H1 (cell line): ENCODE measurements around the gene NOS3. TPM values are rescaled to one million over a fixed set of nuclear protein-coding genes. Genes with fewer than 3 reads are reported as not detected.

Experiments used
- CTCF ChIA-PET: fragments of 300-600 bp; sonication (Branson Sonifier 250); formaldehyde crosslinking; loops from one replicate; lab custom pipeline; 2021; ENCODE audit not compliant: partially characterized antibody; lab: Charles Lee
- POLR2A ChIA-PET: fragments of 300-600 bp; sonication (Branson Sonifier 250); formaldehyde crosslinking; loops from one replicate; lab custom pipeline; 2021; ENCODE audit warnings: inconsistent platforms; ENCODE audit not compliant: partially characterized antibody; lab: Charles Lee
- DNase-seq, 2 experiments: peaks; one replicate each; pipeline versions ENCODE4 v3.0.0 to v3.0.0-alpha.2; 2010 to 2022; ENCODE audit warnings: low spot score in 2 of 2, low read depth in 1 of 2, mixed read lengths in 1 of 2
- FAIRE-seq: peaks from 2 replicates; lab custom pipeline; 2011; peaks lifted over from hg19 to GRCh38; lab: Jason Lieb, UNC
- H2AFZ ChIP-seq: 2 replicates; pipeline ENCODE4 v1.8.1; 2012; ENCODE audit warnings: low read length, inconsistent platforms
- H2AK5ac ChIP-seq: 2 replicates; pipeline ENCODE4 v1.6.1; 2013; ENCODE audit warnings: low read depth, low read length
- H2BK120ac ChIP-seq: replicated peaks from 2 replicates; pipeline ENCODE3; 2013; ENCODE audit warnings: low read depth, low read length, inconsistent platforms
- H2BK12ac ChIP-seq: 2 replicates; pipeline ENCODE4 v1.6.1; 2013; ENCODE audit warnings: low read depth, low read length
- H2BK15ac ChIP-seq: 2 replicates; pipeline ENCODE4 v1.6.1; 2013; ENCODE audit warnings: low read length
- H2BK20ac ChIP-seq: 2 replicates; pipeline ENCODE4 v1.6.1; 2013; ENCODE audit warnings: low read length
- H2BK5ac ChIP-seq: 2 replicates; pipeline ENCODE4 v1.6.1; 2013; ENCODE audit warnings: low read depth, low read length
- H3K14ac ChIP-seq: 2 replicates; pipeline ENCODE4 v1.6.1; 2013; ENCODE audit warnings: inconsistent platforms; ENCODE audit not compliant: insufficient read length
- H3K18ac ChIP-seq: 2 replicates; pipeline ENCODE4 v1.6.1; 2013; ENCODE audit warnings: low read length; ENCODE audit errors: extremely low read depth
- H3K23ac ChIP-seq: 2 replicates; pipeline ENCODE4 v1.6.1; 2013; ENCODE audit warnings: inconsistent platforms; ENCODE audit not compliant: insufficient read length
- H3K23me2 ChIP-seq: 2 replicates; pipeline ENCODE4 v1.6.1; 2013; ENCODE audit warnings: low read depth, low read length
- H3K27ac ChIP-seq: 2 replicates; pipeline ENCODE4 v1.6.1; 2011; ENCODE audit warnings: low read depth, low read length, inconsistent platforms
- H3K27me3 ChIP-seq, 4 experiments: replicated peaks in 1 of 4; 1 replicate in 1 of 4; 2 replicates in 3 of 4; pipeline versions ENCODE4 v1.6.1 to v1.8.1; 2011 to 2013; ENCODE audit warnings: low read length in 3 of 4, mild to moderate bottlenecking in 3 of 4, inconsistent platforms in 2 of 4, mixed read lengths in 2 of 4, moderate library complexity in 1 of 4; ENCODE audit not compliant: control insufficient read depth in 3 of 4, insufficient read depth in 3 of 4; ENCODE audit errors: extremely low read depth in 1 of 4
- H3K36me3 ChIP-seq, 4 experiments: 2 replicates each; pipeline versions ENCODE4 v1.6.1 to v1.8.1; 2011 to 2013; ENCODE audit warnings: mild to moderate bottlenecking in 4 of 4, low read length in 3 of 4, moderate library complexity in 2 of 4, control low read depth in 1 of 4, inconsistent platforms in 1 of 4; ENCODE audit not compliant: insufficient read depth in 4 of 4, control insufficient read depth in 2 of 4
- H3K4ac ChIP-seq: replicated peaks from 2 replicates; pipeline ENCODE3; 2013; ENCODE audit warnings: low read length, low read depth, mixed read lengths, inconsistent platforms; ENCODE audit not compliant: insufficient read length
- H3K4me1 ChIP-seq, 4 experiments: replicated peaks in 1 of 4; 1 replicate in 1 of 4; 2 replicates in 3 of 4; pipeline versions ENCODE4 v1.6.1 to v1.8.1; 2011 to 2013; ENCODE audit warnings: low read length in 3 of 4, inconsistent platforms in 2 of 4, mixed read lengths in 1 of 4; ENCODE audit not compliant: insufficient read depth in 4 of 4, control insufficient read depth in 3 of 4
- H3K4me2 ChIP-seq, 2 experiments: 2 replicates each; pipeline versions ENCODE4 v1.6.1 to v1.8.1; 2011 to 2013; ENCODE audit warnings: low read depth in 2 of 2, low read length in 2 of 2, control low read depth in 1 of 2, inconsistent platforms in 1 of 2, mild to moderate bottlenecking in 1 of 2; ENCODE audit not compliant: insufficient read depth in 1 of 2
- H3K4me3 ChIP-seq, 4 experiments: fragments of 200-600, 300-600 bp in 1 of 4; sonication (generic), shearing (Covaris generic), sonication (Bioruptor Twin) in 1 of 4; 2 replicates each; pipeline versions ENCODE4 v1.5.1 to v1.8.1; 2011 to 2016; ENCODE audit warnings: low read length in 4 of 4, low read depth in 3 of 4, control low read depth in 2 of 4, inconsistent platforms in 2 of 4, mild to moderate bottlenecking in 2 of 4, mixed read lengths in 1 of 4, moderate library complexity in 1 of 4; ENCODE audit not compliant: insufficient read depth in 2 of 4; ENCODE audit errors: extremely low read depth in 1 of 4
- H3K56ac ChIP-seq: replicated peaks from 2 replicates; pipeline ENCODE3; 2013; ENCODE audit warnings: low read depth, mild to moderate bottlenecking, mixed read lengths, low read length, inconsistent platforms; ENCODE audit not compliant: insufficient read length
- H3K79me1 ChIP-seq: 2 replicates; pipeline ENCODE4 v1.6.1; 2013; ENCODE audit warnings: low read depth, low read length, control low read depth
- H3K79me2 ChIP-seq, 2 experiments: 2 replicates each; pipeline versions ENCODE4 v1.6.1 to v1.8.1; 2012 to 2013; ENCODE audit warnings: low read length in 2 of 2, mild to moderate bottlenecking in 2 of 2, inconsistent platforms in 1 of 2; ENCODE audit not compliant: insufficient read depth in 2 of 2, control insufficient read depth in 1 of 2
- H3K9ac ChIP-seq, 4 experiments: replicated peaks in 1 of 4; 1 replicate in 1 of 4; 2 replicates in 3 of 4; pipeline versions ENCODE4 v1.6.1 to v1.8.1; 2011 to 2013; ENCODE audit warnings: low read depth in 3 of 4, low read length in 3 of 4, control low read depth in 2 of 4, mild to moderate bottlenecking in 2 of 4, moderate library complexity in 2 of 4, inconsistent platforms in 1 of 4; ENCODE audit errors: extremely low read depth in 1 of 4
- H3K9me3 ChIP-seq, 2 experiments: 2 replicates each; pipeline versions ENCODE4 v1.6.1 to v1.8.1; 2012 to 2013; ENCODE audit warnings: mild to moderate bottlenecking in 2 of 2, moderate library complexity in 2 of 2, control low read depth in 1 of 2, inconsistent platforms in 1 of 2, low read depth in 1 of 2, low read length in 1 of 2, mixed read lengths in 1 of 2; ENCODE audit not compliant: insufficient read depth in 2 of 2
- H4K20me1 ChIP-seq, 2 experiments: replicated peaks in 1 of 2; 2 replicates each; pipeline versions ENCODE3 to v1.8.1; 2011 to 2013; ENCODE audit warnings: inconsistent platforms in 2 of 2, low read length in 2 of 2, mild to moderate bottlenecking in 1 of 2; ENCODE audit not compliant: insufficient read depth in 2 of 2, control insufficient read depth in 1 of 2
- H4K5ac ChIP-seq: 2 replicates; pipeline ENCODE4 v1.6.1; 2013; ENCODE audit warnings: low read length, low read depth, mixed read lengths, inconsistent platforms; ENCODE audit not compliant: insufficient read length
- H4K8ac ChIP-seq: 2 replicates; pipeline ENCODE4 v1.8.0; 2013; ENCODE audit warnings: mild to moderate bottlenecking, moderate library complexity, low read length, inconsistent platforms; ENCODE audit not compliant: insufficient read depth; ENCODE audit errors: extremely low read depth
- H4K91ac ChIP-seq: replicated peaks from 2 replicates; pipeline ENCODE3; 2013; ENCODE audit warnings: low read length, mixed read lengths, inconsistent platforms; ENCODE audit not compliant: insufficient read length
- BRCA1 ChIP-seq: IDR thresholded peaks from 2 replicates; pipeline ENCODE4 v1.6.1; 2012; ENCODE audit warnings: low read depth, low read length, improper control_type of control experiment
- CTBP2 ChIP-seq: IDR thresholded peaks from 2 replicates; pipeline ENCODE4 v1.7.0; 2011; ENCODE audit warnings: borderline replicate concordance, mild to moderate bottlenecking, moderate library complexity, mixed read lengths, low read length; ENCODE audit not compliant: insufficient read depth, insufficient read length
- GABPA ChIP-seq: IDR thresholded peaks from 2 replicates; pipeline ENCODE4 v1.6.1; 2011; ENCODE audit warnings: mild to moderate bottlenecking, low read length, moderate library complexity, borderline replicate concordance; ENCODE audit not compliant: insufficient read depth
- GTF2F1 ChIP-seq: IDR thresholded peaks from 2 replicates; pipeline ENCODE4 v1.6.1; 2012; ENCODE audit warnings: low read depth, low read length, improper control_type of control experiment, borderline replicate concordance
- KDM1A ChIP-seq: fragments of 200-600, 300-600 bp; sonication (generic); IDR thresholded peaks from 2 replicates; pipeline ENCODE4 v1.7.1; 2016; ENCODE audit warnings: mild to moderate bottlenecking, low read length, borderline replicate concordance
- POLR2AphosphoS5 ChIP-seq: IDR thresholded peaks from 2 replicates; pipeline ENCODE4 v1.6.1; 2011; ENCODE audit warnings: low read depth, low read length
- RAD21 ChIP-seq, 2 experiments: IDR thresholded peaks in 1 of 2; conservative IDR thresholded peaks in 1 of 2; 2 replicates each; pipeline ENCODE4 v1.6.1; 2011; ENCODE audit warnings: low read depth in 2 of 2, low read length in 2 of 2, improper control_type of control experiment in 1 of 2, inconsistent platforms in 1 of 2, mild to moderate bottlenecking in 1 of 2, moderate library complexity in 1 of 2
- SIRT6 ChIP-seq: IDR thresholded peaks from one replicate; pipeline ENCODE4 v1.7.1; 2012; ENCODE audit warnings: low read length, inconsistent platforms
- SP2 ChIP-seq: IDR thresholded peaks from 2 replicates; pipeline ENCODE4 v1.6.1; 2012; ENCODE audit warnings: mild to moderate bottlenecking, low read length, inconsistent platforms
- TBP ChIP-seq: IDR thresholded peaks from 2 replicates; pipeline ENCODE4 v1.6.1; 2011; ENCODE audit warnings: low read depth, low read length, improper control_type of control experiment
- WGBS, 2 experiments: shearing (Covaris generic) in 1 of 2; methylation state at CpG; one replicate each; pipeline versions ENCODE4 v1.1.6 to v1.1.7; 2013 to 2015; ENCODE audit warnings: low lambda C conversion rate in 2 of 2, mixed read lengths in 2 of 2, inconsistent platforms in 1 of 2, low coverage in 1 of 2, missing lambda C conversion rate in 1 of 2; ENCODE audit not compliant: insufficient replicate concordance in 2 of 2, insufficient coverage in 1 of 2, insufficient read length in 1 of 2; ENCODE audit errors: extremely low coverage in 1 of 2, missing lambda C conversion rate in 1 of 2; 5-methylcytosine and 5-hydroxymethylcytosine counted together
- polyA plus RNA-seq, 7 experiments: library from polyadenylated mRNA; depleted of rRNA in 3 of 7; stranded (reverse) in 5 of 7; unstranded in 2 of 7; fragments of >200 nt in 5 of 7; fragments of 200-250 nt in 2 of 7; gene quantifications; 1 replicate in 5 of 7; 2 replicates in 1 of 7; 4 replicates in 1 of 7; pipeline versions ENCODE4 v1.2.1 to v1.2.3, GENCODE V29; 2011 to 2013; ENCODE audit warnings: missing spikeins in 2 of 7, mixed read lengths in 2 of 7
- total RNA-seq: library from RNA; stranded (reverse); fragmentation: NEBNext Ultra II Directional; extraction: Animal tissue kit (Norgen Biotek cat#: 25700); gene quantifications from 2 replicates; pipeline ENCODE4 v1.2.1, GENCODE V29; 2021
- TF ChIP-seq, protein P1 (sequence below): IDR thresholded peaks from 2 replicates; pipeline ENCODE4 v1.6.1; 2012; ENCODE audit warnings: inconsistent platforms

The NOS3 gene
- total and polyA plus RNA-seq, 2 of the 8 experiments (the other 6 are each of a cell fraction or from before 2014, with no cell fraction given): 4.4 to 16.2 TPM

- H3K9me3 ChIP-seq: no peaks in the 10 kb centered on the region
- no peak overlapping the region for H3K4ac ChIP-seq
- ChIA-PET CTCF (interaction anchor here (0.9 to 9.7 kb wide), 19 partner anchors 9 to 181 kb away, joined by 3 to 88 read pairs (median 4); partner anchors contain the start of genes ABCB8 and AGAP3), POLR2A (interaction anchor here (1.1 to 7.9 kb wide), 13 partner anchors 8 to 189 kb away, joined by 3 to 77 read pairs (median 6); partner anchors contain the start of genes ABCB8, AGAP3 and FASTK)
- H3K4me2 ChIP-seq: peak overlapping the region; percentile 86 to 88
- 14% methylated on average over 9 of the region's 11 CpGs; no CpG with 5 or more reads in 1 of the 2 experiments for WGBS, 2 experiments
- no peak overlapping the region for H3K27ac ChIP-seq
- DNase-seq: no peak
- 0 out of 7 replicates have a peak overlapping the region, but pooled peaks of 1 of the 4 experiments have one; percentile 13 for H3K9ac ChIP-seq
- no peak overlapping the region for H3K23ac ChIP-seq
- H2AK5ac ChIP-seq: 0 out of 2 replicates have a peak overlapping the region, but pooled peaks have one; percentile 53
- H3K18ac ChIP-seq: no peak overlapping the region
- no peak overlapping the region for H4K91ac ChIP-seq
- no peak overlapping the region for H2AFZ ChIP-seq
- peaks cover 0 to 8% of the 10 kb centered on the region in 2 experiments; a peak in 1 of 4 replicates for H3K79me2 ChIP-seq
- peak overlapping the region; percentile 34 to 91 (median 42) for H3K4me3 ChIP-seq
- H3K23me2 ChIP-seq: peaks cover 24% of the 10 kb centered on the region
- H3K14ac ChIP-seq: no peak overlapping the region
- no peak for FAIRE-seq
- H3K27me3 ChIP-seq: peaks cover 0 to 2% (median 0%) of the 10 kb centered on the region in 4 experiments; a peak in 2 of 7 replicates
- H3K36me3 ChIP-seq: peaks cover 3 to 34% (median 17%) of the 10 kb centered on the region in 4 experiments; a peak in 6 of 8 replicates
- H3K79me1 ChIP-seq: peaks cover 6% of the 10 kb centered on the region; the same call in 1 of the 2 replicates
- H2BK12ac ChIP-seq: no peak overlapping the region
- H2BK15ac ChIP-seq: no peak overlapping the region
- no peak overlapping the region; the same call in 1 of the 2 replicates for H4K8ac ChIP-seq
- H4K5ac ChIP-seq: no peak overlapping the region
- no peak overlapping the region for H2BK20ac ChIP-seq
- no peak overlapping the region for H3K56ac ChIP-seq
- peaks cover 12 to 39% (median 34%) of the 10 kb centered on the region in 4 experiments for H3K4me1 ChIP-seq
- peaks cover 5 to 9% of the 10 kb centered on the region in 2 experiments for H4K20me1 ChIP-seq
- no peak overlapping the region for H2BK5ac ChIP-seq
- no peak overlapping the region for H2BK120ac ChIP-seq
- TF ChIP-seq KDM1A (no peak), TBP (no peak), BRCA1 (no peak), CTBP2 (no peak), RAD21 (IDR thresholded peaks at IDR 0.05 in 1 of 2, conservative IDR thresholded peaks at IDR 0.05 in 1 of 2; ENCODE audit: low read depth in 2 of 2, low read length in 2 of 2) (no peak), POLR2AphosphoS5 (no peak), SIRT6 (no peak), GABPA (no peak), SP2 (no peak), GTF2F1 (no peak)
- TF ChIP-seq, protein P1, sequence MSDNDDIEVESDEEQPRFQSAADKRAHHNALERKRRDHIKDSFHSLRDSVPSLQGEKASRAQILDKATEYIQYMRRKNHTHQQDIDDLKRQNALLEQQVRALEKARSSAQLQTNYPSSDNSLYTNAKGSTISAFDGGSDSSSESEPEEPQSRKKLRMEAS: no peak
Measured at GRCh38 chr7:151063212-151063561, 72.4 kb downstream of the NOS3 start.
